ENCODE data around the gene VWC2. TPM values are rescaled to one million over a fixed set of nuclear protein-coding genes. Genes with fewer than 3 reads are reported as not detected.

The VWC2 gene
- total and polyA plus RNA-seq, 2 donors (not counting 1 experiment from before 2014, with no cell fraction given): not detected

- Mint-ChIP-seq H3K4me1 (peaks cover 10% of the 10 kb centered on the region), H3K9me3 (ENCODE audit: insufficient read depth) (no peaks in the 10 kb centered on the region), H3K27me3 (peaks cover 54% of the 10 kb centered on the region), H3K4me3 (no peak overlapping the region), H3K27ac (no peak overlapping the region)
- Histone ChIP-seq H3K9me3 (ENCODE audit: control extremely low read depth in 1 of 3, control insufficient read depth in 2 of 3, insufficient read depth in 1 of 3, low read length in 2 of 3) (peaks cover 0 to 6% (median 0%) of the 10 kb centered on the region in 3 donors), H4K20me1 (ENCODE audit: control insufficient read depth, insufficient read depth, low read length, poor library complexity, severe bottlenecking) (no peaks in the 10 kb centered on the region), H3K36me3 (replicated peaks in 1 of 2; ENCODE audit: control extremely low read depth in 1 of 2, control insufficient read depth in 1 of 2, extremely low read depth in 1 of 2, insufficient read depth in 2 of 2, low read length in 1 of 2) (no peaks in the 10 kb centered on the region), H3K27ac (ENCODE audit: low read length in 2 of 2) (no peak overlapping the region), H3K4me3 (ENCODE audit: control extremely low read depth in 1 of 5, extremely low read depth in 1 of 5, insufficient read depth in 1 of 5, low read depth in 2 of 5, low read length in 4 of 5) (no peak overlapping the region), H3K4me1 (ENCODE audit: control insufficient read depth in 2 of 2, insufficient read depth in 2 of 2, low read length in 2 of 2) (no peaks in the 10 kb centered on the region), H3K27me3 (replicated peaks in 1 of 4; ENCODE audit: control extremely low read depth in 1 of 4, control insufficient read depth in 3 of 4, insufficient read depth in 4 of 4, low read length in 3 of 4) (peaks cover 0 to 28% (median 10%) of the 10 kb centered on the region in 4 experiments), H3K9ac (ENCODE audit: low read length) (no peak overlapping the region), H3K4me2 (replicated peaks; ENCODE audit: low read depth, low read length, poor library complexity, severe bottlenecking) (no peak overlapping the region), H2AFZ (ENCODE audit: insufficient read depth, low read depth, low read length, poor library complexity, severe bottlenecking) (no peak overlapping the region), H3K79me2 (ENCODE audit: control insufficient read depth, insufficient read depth, low read length) (no peaks in the 10 kb centered on the region)
- ChIA-PET POLR2A (no interaction called here), CTCF (no interaction called here)
- no peak for DNase-seq
- no CpG with 5 or more reads among the region's 2 CpGs for WGBS (ENCODE audit: insufficient coverage)
- intact Hi-C loops (cut with micrococcal nuclease): no loop called here
- ATAC-seq (ENCODE audit: low read depth): no peak
- TF ChIP-seq CTCF (IDR thresholded peaks at IDR 0.05) (no peak), EZH2 (IDR thresholded peaks at IDR 0.05; ENCODE audit: borderline replicate concordance, insufficient read depth, low read depth, low read length, poor library complexity, severe bottlenecking) (no peak)
These were observed 3.6 kb downstream of the VWC2 start for GRCh38 chr7:49776994-49777393.

GRCh38 chr7:49778731-49779270 is 5.4 kb downstream of the VWC2 start:
- Histone ChIP-seq H3K4me1 (ENCODE audit: control insufficient read depth in 2 of 2, insufficient read depth in 2 of 2, low read length in 2 of 2) (no peaks in the 10 kb centered on the region), H3K79me2 (ENCODE audit: control insufficient read depth, insufficient read depth, low read length) (no peaks in the 10 kb centered on the region), H4K20me1 (ENCODE audit: control insufficient read depth, insufficient read depth, low read length, poor library complexity, severe bottlenecking) (no peaks in the 10 kb centered on the region), H3K9ac (ENCODE audit: low read length) (no peak overlapping the region), H3K36me3 (replicated peaks in 1 of 2; ENCODE audit: control extremely low read depth in 1 of 2, control insufficient read depth in 1 of 2, extremely low read depth in 1 of 2, insufficient read depth in 2 of 2, low read length in 1 of 2) (no peaks in the 10 kb centered on the region), H3K9me3 (ENCODE audit: control extremely low read depth in 1 of 3, control insufficient read depth in 2 of 3, insufficient read depth in 1 of 3, low read length in 2 of 3) (peaks cover 0 to 6% (median 0%) of the 10 kb centered on the region in 3 donors), H3K4me3 (ENCODE audit: control extremely low read depth in 1 of 5, extremely low read depth in 1 of 5, insufficient read depth in 1 of 5, low read depth in 2 of 5, low read length in 4 of 5) (no peak overlapping the region), H3K27ac (ENCODE audit: low read length in 2 of 2) (no peak overlapping the region), H3K27me3 (replicated peaks in 1 of 4; ENCODE audit: control extremely low read depth in 1 of 4, control insufficient read depth in 3 of 4, insufficient read depth in 4 of 4, low read length in 3 of 4) (peaks cover 0 to 18% (median 8%) of the 10 kb centered on the region in 4 experiments), H2AFZ (ENCODE audit: insufficient read depth, low read depth, low read length, poor library complexity, severe bottlenecking) (no peak overlapping the region), H3K4me2 (replicated peaks; ENCODE audit: low read depth, low read length, poor library complexity, severe bottlenecking) (no peak overlapping the region)
- H3K9me3 Mint-ChIP-seq (ENCODE audit: insufficient read depth): no peaks in the 10 kb centered on the region
- no peak overlapping the region for H3K27ac Mint-ChIP-seq
- ChIA-PET CTCF (no interaction called here), POLR2A (no interaction called here)
- intact Hi-C loops (cut with micrococcal nuclease): no loop called here
- H3K27me3 Mint-ChIP-seq: peaks cover 46% of the 10 kb centered on the region
- no peak for ATAC-seq (ENCODE audit: low read depth)
- no peak overlapping the region for H3K4me3 Mint-ChIP-seq
- TF ChIP-seq CTCF (IDR thresholded peaks at IDR 0.05) (no peak), EZH2 (IDR thresholded peaks at IDR 0.05; ENCODE audit: borderline replicate concordance, insufficient read depth, low read depth, low read length, poor library complexity, severe bottlenecking) (no peak)
- WGBS (ENCODE audit: insufficient coverage): 65% methylated on average over 3 of the region's 3 CpGs
- DNase-seq: no peak
- peaks cover 3% of the 10 kb centered on the region for H3K4me1 Mint-ChIP-seq
